GM12864 (cell line): ENCODE results near the gene HCAR3.
"Not testable (repeated sequence)": the region's sequence is repeated elsewhere in the genome, so short reads cannot be mapped to it uniquely, and the experiment has no call there.

Experiments used
- DNase-seq: peaks from one replicate; pipeline ENCODE4 v3.0.0-alpha.2; 2011; ENCODE audit warnings: low read depth
- H3K4me3 ChIP-seq: 2 replicates; pipeline ENCODE4 v1.5.1; 2011; ENCODE audit warnings: mild to moderate bottlenecking, low read depth, low read length, control low read depth
- CTCF ChIP-seq: IDR thresholded peaks from 2 replicates; pipeline ENCODE4 v1.5.1; 2011; ENCODE audit warnings: low read depth, mild to moderate bottlenecking, moderate library complexity, low read length, control low read depth, inconsistent platforms; ENCODE audit errors: missing control alignments

Gene HCAR3

GRCh38 chr12:122716658-122717057 is at the start of gene HCAR3:
Gene HCAR3 (minus strand): TSS chr12:122716811. CDS start chr12:122716737, 74 bp downstream.
- DNase-seq, result not testable (repeated sequence)
- H3K4me3 ChIP-seq, result peak within 1 kb of the TSS; percentile 14; the same call in 1 of the 2 replicates

GRCh38 chr12:122757568-122757967 is 41.0 kb upstream of the HCAR3 start:
- no peak overlapping the region for H3K4me3 ChIP-seq
- no peak for DNase-seq
- TF ChIP-seq CTCF, result no peak

GRCh38 chr12:122754790-122755189 is 38.2 kb upstream of the HCAR3 start:
- H3K4me3 ChIP-seq, result no peak overlapping the region
- TF ChIP-seq CTCF, result no peak
- DNase-seq, result no peak

- no peak for DNase-seq
- peak overlapping the region; percentile 84 for H3K4me3 ChIP-seq
- TF ChIP-seq CTCF, result no peak
These were observed 36.7 kb upstream of the HCAR3 start for GRCh38 chr12:122753319-122753650.

- peak; percentile 94 for TF ChIP-seq CTCF
- H3K4me3 ChIP-seq, result peak within 1 kb of the TSS; percentile 84
- DNase-seq, result peak; percentile 93
These were observed 36.1 kb upstream of the HCAR3 start, which contains the start of gene DENR for GRCh38 chr12:122752464-122753318. Gene DENR (plus strand): TSS chr12:122752824. CDS start chr12:122753702, 878 bp downstream.

- H3K4me3 ChIP-seq, DNase-seq: not testable (repeated sequence)
These were observed 34.3 kb upstream of the HCAR3 start for GRCh38 chr12:122750781-122751515.

- no peak overlapping the region for H3K4me3 ChIP-seq
- no peak for DNase-seq
- TF ChIP-seq CTCF, result no peak
These were observed 33.1 kb upstream of the HCAR3 start for GRCh38 chr12:122749569-122750332.
